Upper lobe of right lung (tissue), 1 donor: Measurements from ENCODE around the gene AMELY. TPM values are rescaled to one million over a fixed set of nuclear protein-coding genes. Genes with fewer than 3 reads are reported as not detected.
"Not testable (repeated sequence)": the region's sequence is repeated elsewhere in the genome, so short reads cannot be mapped to it uniquely, and the experiment has no call there.

Source experiments
- ATAC-seq: fragments of 200-7000 bp; cut with Tn5 transposase; one replicate; pipeline ENCODE4 v1.9.1; 2020; ENCODE audit warnings: mild to moderate bottlenecking, moderate library complexity
- DNase-seq: peaks from one replicate; pipeline ENCODE4 v3.0.0-alpha.2; 2020
- H3K27ac ChIP-seq: fragments of 200-600 bp; one replicate; pipeline ENCODE4 v1.8.0; 2022
- H3K27me3 ChIP-seq: fragments of 200-600 bp; one replicate; pipeline ENCODE4 v1.8.0; 2022; ENCODE audit warnings: mild to moderate bottlenecking
- H3K36me3 ChIP-seq: fragments of 200-600 bp; one replicate; pipeline ENCODE4 v1.8.0; 2022
- H3K4me1 ChIP-seq: fragments of 200-600 bp; one replicate; pipeline ENCODE4 v1.8.0; 2022
- H3K4me3 ChIP-seq: fragments of 200-600 bp; one replicate; pipeline ENCODE4 v1.8.0; 2022; ENCODE audit warnings: mild to moderate bottlenecking
- H3K9me3 ChIP-seq: fragments of 200-600 bp; one replicate; pipeline ENCODE4 v1.8.0; 2022
- intact Hi-C: fragments of 100-400 bp; cut with DNase I; formaldehyde crosslinking; loops from one replicate; pipeline ENCODE4 v1.11.0; 2022
- total RNA-seq: library from RNA; stranded (reverse); fragmentation: NEBNext Ultra II Directional; extraction: Animal tissue kit (Norgen Biotek cat#: 25700); gene quantifications from one replicate; pipeline ENCODE4 v1.2.1, GENCODE V29; 2021
- TF ChIP-seq, protein P1 (sequence below): fragments of 200-600 bp; IDR thresholded peaks from one replicate; pipeline ENCODE4 v1.8.0; 2022; ENCODE audit warnings: antibody characterized with exemption
- donor health status: DM: no; HTN: yes; CAD: no; lungs with severe emphysema.

AMELY gene
- total RNA-seq, 1 donor from 2014 or later, result not detected

DNA sequence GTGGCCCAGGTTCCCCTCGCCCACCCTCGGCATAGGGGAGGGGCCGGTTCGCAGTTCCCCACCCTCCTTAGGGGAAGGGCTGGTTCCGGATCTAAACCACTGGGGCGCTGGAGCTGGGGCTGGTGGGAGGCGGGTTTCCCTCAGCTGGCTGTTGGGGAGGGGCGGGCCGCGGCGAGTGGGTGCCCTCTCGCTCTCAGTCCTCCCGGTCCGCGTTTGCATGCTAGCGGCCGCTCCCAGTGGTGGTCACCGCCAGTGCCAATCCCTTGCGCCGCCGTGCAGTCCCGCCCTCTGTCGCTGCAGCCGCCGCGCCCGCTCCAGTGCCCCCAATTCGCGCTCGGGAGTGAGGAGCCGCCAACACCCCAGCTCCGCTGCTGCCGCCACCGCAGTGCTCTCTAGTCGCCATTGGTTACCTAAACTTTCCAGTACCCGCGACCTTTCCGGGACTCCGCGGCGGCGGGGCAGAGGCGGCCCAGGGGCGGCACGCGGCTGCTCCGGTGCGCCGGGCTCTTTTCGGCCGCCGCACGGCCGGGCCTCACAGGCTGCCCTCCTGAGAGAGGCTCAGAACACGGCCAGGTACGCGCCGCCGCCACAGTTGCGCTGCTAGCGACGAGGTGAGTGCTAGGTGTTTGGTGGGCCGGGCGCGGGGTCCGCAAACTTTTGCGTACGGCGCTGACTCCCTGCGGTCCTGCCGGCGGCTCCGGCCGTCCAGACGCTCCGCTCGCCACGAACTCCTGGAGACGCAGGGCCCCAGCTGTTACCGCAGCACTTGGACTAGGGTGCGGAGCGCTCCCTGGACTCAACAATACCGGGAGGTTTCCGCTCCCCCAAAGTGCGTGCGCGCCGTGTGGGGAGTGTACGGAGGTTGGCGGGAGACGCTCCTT lies 940 bp downstream of the AMELY start, which contains the start of gene TBL1Y:
Gene TBL1Y (plus strand): TSS at position 326 of the 881 bp plus-strand sequence. CDS start 114,388 bp downstream, outside the sequence.
- intact Hi-C loops, result no loop called here
- Histone ChIP-seq H3K27me3 (no peaks in the 10 kb centered on the region), H3K4me3 (peak within 1 kb of the TSS; percentile 38), H3K4me1 (no peaks in the 10 kb centered on the region), H3K36me3 (no peaks in the 10 kb centered on the region), H3K27ac (peak within 1 kb of the TSS; percentile 11), H3K9me3 (no peaks in the 10 kb centered on the region)
- ATAC-seq (peak; percentile 88), DNase-seq (peak; percentile 79)
- TF ChIP-seq, protein P1, sequence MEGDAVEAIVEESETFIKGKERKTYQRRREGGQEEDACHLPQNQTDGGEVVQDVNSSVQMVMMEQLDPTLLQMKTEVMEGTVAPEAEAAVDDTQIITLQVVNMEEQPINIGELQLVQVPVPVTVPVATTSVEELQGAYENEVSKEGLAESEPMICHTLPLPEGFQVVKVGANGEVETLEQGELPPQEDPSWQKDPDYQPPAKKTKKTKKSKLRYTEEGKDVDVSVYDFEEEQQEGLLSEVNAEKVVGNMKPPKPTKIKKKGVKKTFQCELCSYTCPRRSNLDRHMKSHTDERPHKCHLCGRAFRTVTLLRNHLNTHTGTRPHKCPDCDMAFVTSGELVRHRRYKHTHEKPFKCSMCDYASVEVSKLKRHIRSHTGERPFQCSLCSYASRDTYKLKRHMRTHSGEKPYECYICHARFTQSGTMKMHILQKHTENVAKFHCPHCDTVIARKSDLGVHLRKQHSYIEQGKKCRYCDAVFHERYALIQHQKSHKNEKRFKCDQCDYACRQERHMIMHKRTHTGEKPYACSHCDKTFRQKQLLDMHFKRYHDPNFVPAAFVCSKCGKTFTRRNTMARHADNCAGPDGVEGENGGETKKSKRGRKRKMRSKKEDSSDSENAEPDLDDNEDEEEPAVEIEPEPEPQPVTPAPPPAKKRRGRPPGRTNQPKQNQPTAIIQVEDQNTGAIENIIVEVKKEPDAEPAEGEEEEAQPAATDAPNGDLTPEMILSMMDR, result no peak

DNA sequence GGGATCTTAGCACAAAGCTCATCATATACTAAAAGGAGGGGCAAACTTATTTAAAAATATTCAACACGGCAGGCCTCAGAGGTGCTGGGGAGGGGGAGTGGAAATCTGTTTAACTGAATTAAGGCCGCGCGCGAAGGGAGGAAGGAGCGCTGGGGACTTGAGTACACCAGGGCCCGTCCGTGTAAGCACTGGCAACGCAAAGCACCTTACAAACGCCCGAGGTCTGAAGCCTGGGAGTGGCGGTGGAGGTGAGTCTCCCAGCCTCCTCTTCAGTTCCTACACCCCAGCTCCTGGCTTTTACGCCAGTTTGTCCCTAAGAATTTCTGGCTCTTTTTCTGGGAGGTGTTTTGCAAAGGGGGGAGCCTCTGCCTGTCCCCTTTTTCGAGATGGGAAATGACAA lies 1.7 kb downstream of the AMELY start:
- intact Hi-C loops, result no loop called here
- ATAC-seq (peak; percentile 63), DNase-seq (peak; percentile 57)
- H3K27ac ChIP-seq, result peak overlapping the region; percentile 11
- H3K4me3 ChIP-seq, result peak overlapping the region; percentile 38
- no peaks in the 10 kb centered on the region for H3K27me3 ChIP-seq
- H3K36me3 ChIP-seq, result no peaks in the 10 kb centered on the region
- H3K9me3 ChIP-seq, result no peaks in the 10 kb centered on the region
- H3K4me1 ChIP-seq, result no peaks in the 10 kb centered on the region
- TF ChIP-seq, protein P1, result no peak

DNA sequence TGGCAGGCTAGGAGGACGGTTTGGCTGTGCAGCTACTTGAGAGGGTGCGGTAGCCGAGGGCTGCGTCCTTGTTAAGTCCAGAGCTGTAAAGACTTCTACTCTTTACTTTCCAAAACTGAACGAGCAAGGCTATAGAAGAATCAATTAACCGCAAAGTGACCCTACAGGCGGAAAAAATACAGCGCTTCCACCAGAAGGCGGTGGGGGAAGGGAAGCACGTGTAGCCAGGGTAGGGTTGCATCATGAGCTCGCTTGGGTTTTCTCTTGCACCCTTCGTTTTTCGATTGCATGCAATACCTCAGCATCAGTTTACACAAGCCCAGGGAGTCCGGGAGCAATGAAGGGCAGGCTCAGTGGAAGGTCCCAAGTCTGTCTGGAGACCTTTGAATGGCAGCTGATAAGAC lies 2.4 kb downstream of the AMELY start:
- DNase-seq (peak; percentile 59), ATAC-seq (peak; percentile 28)
- H3K36me3 ChIP-seq, result no peaks in the 10 kb centered on the region
- no peak overlapping the region for H3K4me3 ChIP-seq
- no peak overlapping the region for H3K27ac ChIP-seq
- no peaks in the 10 kb centered on the region for H3K4me1 ChIP-seq
- TF ChIP-seq, protein P1, result no peak
- H3K9me3 ChIP-seq, result no peaks in the 10 kb centered on the region
- intact Hi-C loops, result no loop called here
- no peaks in the 10 kb centered on the region for H3K27me3 ChIP-seq

DNA sequence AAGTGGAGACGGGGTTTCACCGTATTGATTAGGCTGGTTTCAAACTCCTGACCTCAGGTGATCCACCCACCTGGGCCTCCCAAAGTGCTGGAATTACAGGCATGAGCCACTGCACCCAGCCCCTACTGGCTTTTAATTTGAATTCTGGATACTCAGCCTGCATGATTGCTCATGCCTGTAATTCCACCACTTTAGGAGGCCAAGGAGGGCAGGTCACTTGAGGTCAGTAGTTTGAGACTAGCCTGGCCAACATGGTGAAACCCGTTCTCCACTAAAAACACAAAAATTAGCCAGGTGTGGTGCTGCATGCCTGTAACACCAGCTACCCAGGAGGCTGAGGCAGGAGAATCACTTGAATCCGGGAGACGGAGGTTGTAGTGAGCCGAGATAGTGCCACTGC lies 3.5 kb downstream of the AMELY start:
- intact Hi-C loops, H3K4me3 ChIP-seq, H3K4me1 ChIP-seq, ATAC-seq, H3K27me3 ChIP-seq, H3K9me3 ChIP-seq, H3K27ac ChIP-seq, DNase-seq, H3K36me3 ChIP-seq: not testable (repeated sequence)

DNA sequence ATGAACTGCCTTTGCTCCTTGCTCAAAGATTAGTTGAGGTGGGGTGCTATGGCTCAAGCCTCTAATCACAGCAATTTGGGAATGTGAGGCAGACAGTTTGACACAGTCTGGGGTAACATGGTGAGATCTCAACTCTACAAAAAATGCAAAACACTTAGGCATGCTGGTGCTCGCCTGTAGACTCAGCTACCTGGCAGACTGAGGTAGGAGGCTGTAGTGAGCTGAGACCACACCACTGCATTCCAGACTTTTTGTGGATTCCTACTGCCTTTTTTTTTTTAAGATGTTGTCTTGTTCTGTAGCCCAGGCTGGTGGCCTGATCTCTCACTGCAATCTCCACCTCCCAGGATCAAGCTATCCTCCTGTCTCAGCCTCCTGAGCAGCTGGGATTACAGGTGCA lies 4.0 kb downstream of the AMELY start:
- no peaks in the 10 kb centered on the region for H3K9me3 ChIP-seq
- intact Hi-C loops, result no loop called here
- TF ChIP-seq, protein P1, result no peak
- DNase-seq, result no peak
- no peak overlapping the region for H3K27ac ChIP-seq
- no peaks in the 10 kb centered on the region for H3K27me3 ChIP-seq
- no peak overlapping the region for H3K4me3 ChIP-seq
- H3K36me3 ChIP-seq, result no peaks in the 10 kb centered on the region
- ATAC-seq, result no peak
- no peaks in the 10 kb centered on the region for H3K4me1 ChIP-seq

DNA sequence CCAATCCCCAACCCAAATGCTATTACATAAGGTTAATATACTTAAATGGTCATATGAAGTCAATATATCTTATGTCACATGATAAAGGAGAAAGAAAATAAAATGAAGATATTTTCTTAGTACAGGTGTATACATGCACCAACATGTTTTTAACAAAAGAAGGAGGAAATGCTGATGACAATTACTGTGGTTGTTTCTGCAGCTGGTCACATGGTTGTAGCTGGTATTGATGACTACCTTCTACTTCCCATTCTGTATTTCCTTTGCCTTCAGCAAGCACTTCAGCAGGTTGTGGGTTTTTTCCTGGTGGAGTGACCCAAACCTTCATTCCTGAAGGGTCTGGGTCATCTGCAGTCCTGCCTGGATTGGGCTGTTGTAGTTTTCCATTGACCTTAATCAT lies 9.4 kb downstream of the AMELY start:
- ATAC-seq, H3K36me3 ChIP-seq, H3K4me3 ChIP-seq, H3K27ac ChIP-seq, H3K9me3 ChIP-seq, DNase-seq, H3K4me1 ChIP-seq, intact Hi-C loops, H3K27me3 ChIP-seq: not testable (repeated sequence)
